Calu3 (cell line): ENCODE measurements around the gene FCN1. TPM values are rescaled to one million over a fixed set of nuclear protein-coding genes. Genes with fewer than 3 reads are reported as not detected.

Experiments
- BruUV-seq: library from RNA; stranded (reverse); fragments of 400-500 nt; replicated peaks from 2 replicates; lab custom pipeline; 2021; lab: Mats Ljungman, UMichigan
- CTCF ChIA-PET: fragments of 300-600 bp; sonication (Branson Sonifier 250); formaldehyde crosslinking; loops from one replicate; lab custom pipeline; 2022; ENCODE audit warnings: antibody characterized with exemption; lab: Charles Lee
- DNase-seq: peaks from one replicate; pipeline ENCODE4 v3.0.0; 2022
- H3K27ac Mint-ChIP-seq: one replicate; pipeline ENCODE4 v1.8.0; 2022; ENCODE audit warnings: mixed read lengths; ENCODE audit not compliant: unreplicated experiment
- H3K27me3 Mint-ChIP-seq: one replicate; pipeline ENCODE4 v1.8.0; 2022; ENCODE audit warnings: mixed read lengths; ENCODE audit not compliant: unreplicated experiment
- H3K36me3 Mint-ChIP-seq: one replicate; pipeline ENCODE4 v1.8.0; 2022; ENCODE audit warnings: mild to moderate bottlenecking, moderate library complexity, mixed read lengths; ENCODE audit not compliant: insufficient read depth, unreplicated experiment
- H3K4me1 Mint-ChIP-seq: one replicate; pipeline ENCODE4 v1.8.0; 2022; ENCODE audit warnings: mild to moderate bottlenecking, low read depth, mixed read lengths; ENCODE audit not compliant: unreplicated experiment
- H3K4me3 Mint-ChIP-seq: one replicate; pipeline ENCODE4 v1.8.0; 2022; ENCODE audit warnings: mild to moderate bottlenecking, low read depth, moderate library complexity, mixed read lengths; ENCODE audit not compliant: unreplicated experiment
- H3K9me3 Mint-ChIP-seq: one replicate; pipeline ENCODE4 v1.8.0; 2022; ENCODE audit warnings: low read depth, mixed read lengths; ENCODE audit not compliant: unreplicated experiment
- CTCF ChIP-seq: fragments of 200-600 bp; IDR thresholded peaks from one replicate; pipeline ENCODE4 v1.8.0; 2022; ENCODE audit warnings: antibody characterized with exemption; ENCODE audit not compliant: unreplicated experiment
- intact Hi-C: fragments of 100-400 bp; cut with micrococcal nuclease; formaldehyde crosslinking; loops from one replicate; pipeline ENCODE4 v1.10.0; 2022; ENCODE audit not compliant: unreplicated experiment
- total RNA-seq: library from RNA; stranded (reverse); gene quantifications from 2 replicates; pipeline ENCODE4 v1.2.3, GENCODE V29; 2022

The FCN1 gene
- total RNA-seq, 1 experiment from 2014 or later, result not detected

GRCh38 chr9:134922932-134923240, 5.2 kb upstream of the FCN1 start:
- CTCF ChIA-PET, result no interaction called here
- Mint-ChIP-seq H3K4me3 (no peak overlapping the region), H3K9me3 (peaks cover 5% of the 10 kb centered on the region), H3K36me3 (no peaks in the 10 kb centered on the region), H3K27me3 (no peaks in the 10 kb centered on the region), H3K27ac (no peak overlapping the region), H3K4me1 (no peaks in the 10 kb centered on the region)
- BruUV-seq, result no TSS peak
- no peak for TF ChIP-seq CTCF
- intact Hi-C loops, result no loop called here
- no peak for DNase-seq

DNA sequence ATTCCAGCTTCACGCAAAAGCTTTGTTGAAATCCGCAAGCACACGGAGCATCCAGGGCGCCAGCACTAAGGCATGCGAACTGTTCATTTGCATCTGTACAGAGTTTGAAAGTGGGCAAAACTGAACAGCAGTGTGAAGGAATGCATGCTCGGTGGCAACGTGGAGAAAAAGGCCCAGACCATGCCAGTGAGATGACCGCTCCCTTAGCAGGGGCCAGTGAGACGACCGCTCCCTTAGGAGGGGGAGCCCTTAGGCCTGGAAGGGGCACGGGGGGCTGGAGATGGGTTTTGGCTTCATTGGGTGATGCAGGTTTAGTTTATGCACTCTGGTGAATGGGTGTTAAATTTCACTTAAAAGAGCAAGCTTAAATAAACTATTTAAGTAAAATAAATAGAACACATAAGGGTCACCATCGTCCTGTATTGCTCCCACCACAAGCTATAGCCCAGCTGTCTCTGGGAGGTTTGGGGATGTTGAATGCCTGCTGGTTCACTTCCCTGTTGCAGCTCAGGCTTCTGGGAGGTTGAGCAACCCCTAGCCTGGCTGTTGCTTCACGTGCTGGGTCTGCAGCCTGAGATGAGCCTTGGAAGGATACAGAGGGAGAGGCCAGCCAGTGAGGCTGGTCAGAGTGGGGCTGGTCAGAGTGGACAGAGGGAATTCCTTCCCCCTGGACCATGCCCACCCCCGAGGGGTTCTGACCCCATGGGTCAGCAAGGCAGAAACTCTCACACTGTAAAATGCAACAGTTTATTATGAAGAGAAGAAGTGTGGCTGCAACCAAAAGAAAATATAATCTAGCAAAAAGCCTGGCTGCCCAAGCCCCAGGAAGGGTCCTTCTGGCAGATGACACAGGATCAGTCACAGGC, 4.6 kb upstream of the FCN1 start:
- H3K4me1 Mint-ChIP-seq, result no peaks in the 10 kb centered on the region
- DNase-seq, result no peak
- intact Hi-C loops, result no loop called here
- no peaks in the 10 kb centered on the region for H3K36me3 Mint-ChIP-seq
- CTCF ChIA-PET, result no interaction called here
- no peak overlapping the region for H3K4me3 Mint-ChIP-seq
- BruUV-seq, result no TSS peak
- no peak overlapping the region for H3K27ac Mint-ChIP-seq
- no peak for TF ChIP-seq CTCF
- H3K9me3 Mint-ChIP-seq, result peaks cover 3% of the 10 kb centered on the region
- no peaks in the 10 kb centered on the region for H3K27me3 Mint-ChIP-seq

- no peak for TF ChIP-seq CTCF
- H3K4me3 Mint-ChIP-seq, result no peak overlapping the region
- intact Hi-C loops, result no loop called here
- no peak for DNase-seq
- H3K27ac Mint-ChIP-seq, result no peak overlapping the region
- CTCF ChIA-PET, result no interaction called here
- H3K9me3 Mint-ChIP-seq, result peaks cover 5% of the 10 kb centered on the region
- no TSS peak for BruUV-seq
- H3K4me1 Mint-ChIP-seq, result no peaks in the 10 kb centered on the region
- no peaks in the 10 kb centered on the region for H3K36me3 Mint-ChIP-seq
- no peaks in the 10 kb centered on the region for H3K27me3 Mint-ChIP-seq
These were observed 1.6 kb upstream of the FCN1 start for GRCh38 chr9:134919303-134919702.

DNA sequence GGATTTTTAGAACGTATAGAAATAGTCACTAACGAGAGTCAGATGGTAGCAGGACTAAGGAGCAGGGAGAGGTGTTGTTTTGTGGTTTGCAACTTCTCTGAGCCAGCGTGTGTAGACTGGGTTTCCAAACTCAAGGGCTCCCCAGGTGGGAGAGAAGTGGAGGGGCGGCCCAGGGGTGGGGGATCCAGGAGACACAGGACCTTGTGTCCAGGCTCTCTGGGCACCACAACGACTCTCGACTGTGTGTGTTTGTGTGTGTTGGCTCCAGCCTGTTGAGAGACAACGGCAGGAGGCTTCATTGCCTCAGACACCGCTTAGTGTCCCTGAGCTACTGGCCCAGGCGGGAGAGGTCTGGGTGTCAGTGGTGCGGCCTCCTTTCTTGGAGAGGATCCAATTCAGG, 934 bp upstream of the FCN1 start:
- H3K4me3 Mint-ChIP-seq, result no peak overlapping the region
- no peaks in the 10 kb centered on the region for H3K4me1 Mint-ChIP-seq
- no peak for TF ChIP-seq CTCF
- no peak overlapping the region for H3K27ac Mint-ChIP-seq
- intact Hi-C loops, result no loop called here
- H3K9me3 Mint-ChIP-seq, result peaks cover 5% of the 10 kb centered on the region
- CTCF ChIA-PET, result no interaction called here
- H3K36me3 Mint-ChIP-seq, result no peaks in the 10 kb centered on the region
- BruUV-seq, result no TSS peak
- no peaks in the 10 kb centered on the region for H3K27me3 Mint-ChIP-seq
- no peak for DNase-seq
